OCI-LY3 (cell line): Measurements from ENCODE around the gene DTNA.

Experiments
- EZH2phosphoT487 ChIP-seq: fragments of 200-600 bp; shearing (Covaris generic); IDR thresholded peaks from 2 replicates; pipeline ENCODE4 v1.6.1; 2018; ENCODE audit warnings: antibody characterized with exemption, mixed run types, low read depth
- TF ChIP-seq, protein P1 (sequence below): fragments of 200-600, 300-600 bp; sonication (generic); IDR thresholded peaks from 2 replicates; pipeline ENCODE4 v1.5.1; 2014; ENCODE audit warnings: antibody characterized with exemption, low read length, low read depth

DNA sequence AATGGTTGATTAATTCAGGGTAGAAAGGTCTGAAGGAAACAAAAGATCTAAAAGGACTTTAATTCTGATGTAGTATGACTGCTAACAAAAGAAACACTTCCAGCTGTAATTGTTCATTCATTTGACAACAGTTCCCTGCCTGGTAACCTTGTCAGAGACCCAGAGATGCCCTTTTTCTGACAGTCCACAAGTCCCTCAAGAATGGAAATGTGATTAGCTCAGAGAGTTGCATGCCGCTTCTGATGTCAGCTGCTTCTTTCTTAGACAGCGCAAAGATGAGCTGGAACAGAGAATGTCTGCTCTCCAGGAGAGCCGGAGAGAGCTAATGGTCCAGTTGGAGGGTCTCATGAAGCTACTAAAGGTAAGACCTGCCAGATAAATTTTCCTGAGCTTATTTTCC is 153.6 kb downstream of the DTNA start:
- TF ChIP-seq, protein P1, sequence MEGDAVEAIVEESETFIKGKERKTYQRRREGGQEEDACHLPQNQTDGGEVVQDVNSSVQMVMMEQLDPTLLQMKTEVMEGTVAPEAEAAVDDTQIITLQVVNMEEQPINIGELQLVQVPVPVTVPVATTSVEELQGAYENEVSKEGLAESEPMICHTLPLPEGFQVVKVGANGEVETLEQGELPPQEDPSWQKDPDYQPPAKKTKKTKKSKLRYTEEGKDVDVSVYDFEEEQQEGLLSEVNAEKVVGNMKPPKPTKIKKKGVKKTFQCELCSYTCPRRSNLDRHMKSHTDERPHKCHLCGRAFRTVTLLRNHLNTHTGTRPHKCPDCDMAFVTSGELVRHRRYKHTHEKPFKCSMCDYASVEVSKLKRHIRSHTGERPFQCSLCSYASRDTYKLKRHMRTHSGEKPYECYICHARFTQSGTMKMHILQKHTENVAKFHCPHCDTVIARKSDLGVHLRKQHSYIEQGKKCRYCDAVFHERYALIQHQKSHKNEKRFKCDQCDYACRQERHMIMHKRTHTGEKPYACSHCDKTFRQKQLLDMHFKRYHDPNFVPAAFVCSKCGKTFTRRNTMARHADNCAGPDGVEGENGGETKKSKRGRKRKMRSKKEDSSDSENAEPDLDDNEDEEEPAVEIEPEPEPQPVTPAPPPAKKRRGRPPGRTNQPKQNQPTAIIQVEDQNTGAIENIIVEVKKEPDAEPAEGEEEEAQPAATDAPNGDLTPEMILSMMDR, result no peak
- no peak for TF ChIP-seq EZH2phosphoT487
